A673 (cell line): Measurements from ENCODE around the gene ZMYM4. TPM values are rescaled to one million over a fixed set of nuclear protein-coding genes. Genes with fewer than 3 reads are reported as not detected.
A peak's percentile ranks its signal among the peaks of the same experiment; 100 is the strongest.
"Not testable (repeated sequence)": the region's sequence is repeated elsewhere in the genome, so short reads cannot be mapped to it uniquely, and the experiment has no call there.

Source experiments
- BruUV-seq: library from RNA; stranded (reverse); fragments of 400-500 nt; replicated peaks from 2 replicates; lab custom pipeline; 2021; lab: Mats Ljungman, UMichigan
- CTCF ChIA-PET: fragments of 300-600 bp; sonication (Branson Sonifier 250); formaldehyde crosslinking; loops from one replicate; lab custom pipeline; 2022; ENCODE audit warnings: antibody characterized with exemption; lab: Charles Lee
- POLR2A ChIA-PET: fragments of 300-600 bp; sonication (Branson Sonifier 250); formaldehyde crosslinking; loops from one replicate; lab custom pipeline; 2022; ENCODE audit warnings: antibody characterized with exemption; ENCODE audit not compliant: low non-redundant PET; lab: Charles Lee
- DNase-seq: peaks from one replicate; pipeline ENCODE4 v3.0.0-alpha.2; 2015; ENCODE audit warnings: low spot score
- H3K27ac ChIP-seq: fragments of 200-600 bp; sonication (generic); 2 replicates; pipeline ENCODE4 v1.5.1; 2016; ENCODE audit warnings: mixed run types, low read depth, mild to moderate bottlenecking, mixed read lengths, antibody characterized with exemption, low read length; ENCODE audit not compliant: poor library complexity, severe bottlenecking
- H3K27me3 ChIP-seq: fragments of 200-600 bp; sonication (generic); replicated peaks from 2 replicates; pipeline ENCODE4 v1.6.1; 2017; ENCODE audit warnings: mixed run types, low read depth, mild to moderate bottlenecking, mixed read lengths, antibody characterized with exemption, low read length; ENCODE audit not compliant: insufficient read depth, poor library complexity
- H3K36me3 ChIP-seq: fragments of 200-600 bp; sonication (generic); 2 replicates; pipeline ENCODE4 v1.6.1; 2016; ENCODE audit warnings: mixed run types, mild to moderate bottlenecking, mixed read lengths, antibody characterized with exemption, low read length; ENCODE audit not compliant: insufficient read depth, poor library complexity, severe bottlenecking
- H3K4me1 ChIP-seq: fragments of 200-600 bp; sonication (generic); 2 replicates; pipeline ENCODE4 v1.6.1; 2017; ENCODE audit warnings: mixed run types, mild to moderate bottlenecking, mixed read lengths, antibody characterized with exemption, low read length; ENCODE audit not compliant: insufficient read depth, poor library complexity, severe bottlenecking
- H3K4me3 ChIP-seq: fragments of 200-600 bp; sonication (generic); 2 replicates; pipeline ENCODE4 v1.5.1; 2016; ENCODE audit warnings: low read depth, mixed run types, mild to moderate bottlenecking, mixed read lengths, low read length; ENCODE audit not compliant: poor library complexity, severe bottlenecking
- H3K9me3 ChIP-seq: fragments of 200-600 bp; sonication (generic); 2 replicates; pipeline ENCODE4 v1.6.1; 2016; ENCODE audit warnings: mixed run types, low read depth, mild to moderate bottlenecking, mixed read lengths, antibody characterized with exemption, low read length; ENCODE audit not compliant: poor library complexity, severe bottlenecking
- EZH2 ChIP-seq: fragments of 200-600 bp; sonication (generic); IDR thresholded peaks from 2 replicates; pipeline ENCODE4 v1.6.1; 2017; ENCODE audit warnings: borderline replicate concordance, low read depth, mild to moderate bottlenecking, mixed read lengths, antibody characterized with exemption, low read length; ENCODE audit not compliant: poor library complexity, severe bottlenecking
- intact Hi-C: fragments of 100-400 bp; cut with micrococcal nuclease; formaldehyde crosslinking; loops from one replicate; pipeline ENCODE4 v1.10.0; 2022; ENCODE audit not compliant: unreplicated experiment
- total RNA-seq: library from RNA; stranded (reverse); gene quantifications from 2 replicates; pipeline ENCODE4 v1.2.3, GENCODE V29; 2021
- TF ChIP-seq, protein P1 (sequence below): fragments of 300-800, 200-600 bp; sonication (generic); conservative IDR thresholded peaks from 2 replicates; pipeline ENCODE4 v1.5.1; 2017; ENCODE audit warnings: low read depth, mild to moderate bottlenecking, antibody characterized with exemption, low read length, moderate library complexity, mixed read lengths

ZMYM4 gene
- total RNA-seq, 1 experiment from 2014 or later = 83.5 TPM

DNA sequence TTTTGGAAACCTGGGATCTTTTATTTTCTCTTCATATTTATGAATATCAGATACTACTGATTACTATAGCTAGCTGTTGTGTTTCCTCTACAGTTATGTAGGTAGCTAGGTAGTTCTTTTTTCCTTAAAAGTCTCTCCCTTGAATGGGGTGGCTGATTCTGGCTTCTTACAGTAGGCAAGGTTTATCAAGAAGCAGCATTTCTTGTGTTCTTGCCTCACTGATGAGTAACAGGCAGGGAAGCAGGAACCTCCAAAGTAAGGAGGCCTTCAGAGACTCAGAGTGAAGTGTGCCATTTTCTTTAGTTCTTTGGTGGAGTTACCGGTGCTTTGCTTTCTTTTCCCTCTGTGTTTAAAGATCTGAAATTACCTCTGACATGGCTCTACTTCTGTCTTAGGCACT, 56.0 kb downstream of the ZMYM4 start:
- Histone ChIP-seq H3K4me3 (no peak overlapping the region), H3K27me3 (no peaks in the 10 kb centered on the region), H3K4me1 (no peaks in the 10 kb centered on the region), H3K36me3 (no peaks in the 10 kb centered on the region), H3K27ac (no peak overlapping the region), H3K9me3 (no peaks in the 10 kb centered on the region)
- intact Hi-C loops = no loop called here
- TF ChIP-seq, protein P1, sequence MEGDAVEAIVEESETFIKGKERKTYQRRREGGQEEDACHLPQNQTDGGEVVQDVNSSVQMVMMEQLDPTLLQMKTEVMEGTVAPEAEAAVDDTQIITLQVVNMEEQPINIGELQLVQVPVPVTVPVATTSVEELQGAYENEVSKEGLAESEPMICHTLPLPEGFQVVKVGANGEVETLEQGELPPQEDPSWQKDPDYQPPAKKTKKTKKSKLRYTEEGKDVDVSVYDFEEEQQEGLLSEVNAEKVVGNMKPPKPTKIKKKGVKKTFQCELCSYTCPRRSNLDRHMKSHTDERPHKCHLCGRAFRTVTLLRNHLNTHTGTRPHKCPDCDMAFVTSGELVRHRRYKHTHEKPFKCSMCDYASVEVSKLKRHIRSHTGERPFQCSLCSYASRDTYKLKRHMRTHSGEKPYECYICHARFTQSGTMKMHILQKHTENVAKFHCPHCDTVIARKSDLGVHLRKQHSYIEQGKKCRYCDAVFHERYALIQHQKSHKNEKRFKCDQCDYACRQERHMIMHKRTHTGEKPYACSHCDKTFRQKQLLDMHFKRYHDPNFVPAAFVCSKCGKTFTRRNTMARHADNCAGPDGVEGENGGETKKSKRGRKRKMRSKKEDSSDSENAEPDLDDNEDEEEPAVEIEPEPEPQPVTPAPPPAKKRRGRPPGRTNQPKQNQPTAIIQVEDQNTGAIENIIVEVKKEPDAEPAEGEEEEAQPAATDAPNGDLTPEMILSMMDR = no peak
- no peak for TF ChIP-seq EZH2
- no TSS peak for BruUV-seq
- CTCF ChIA-PET = no interaction called here
- POLR2A ChIA-PET = no interaction called here
- DNase-seq = no peak

DNA sequence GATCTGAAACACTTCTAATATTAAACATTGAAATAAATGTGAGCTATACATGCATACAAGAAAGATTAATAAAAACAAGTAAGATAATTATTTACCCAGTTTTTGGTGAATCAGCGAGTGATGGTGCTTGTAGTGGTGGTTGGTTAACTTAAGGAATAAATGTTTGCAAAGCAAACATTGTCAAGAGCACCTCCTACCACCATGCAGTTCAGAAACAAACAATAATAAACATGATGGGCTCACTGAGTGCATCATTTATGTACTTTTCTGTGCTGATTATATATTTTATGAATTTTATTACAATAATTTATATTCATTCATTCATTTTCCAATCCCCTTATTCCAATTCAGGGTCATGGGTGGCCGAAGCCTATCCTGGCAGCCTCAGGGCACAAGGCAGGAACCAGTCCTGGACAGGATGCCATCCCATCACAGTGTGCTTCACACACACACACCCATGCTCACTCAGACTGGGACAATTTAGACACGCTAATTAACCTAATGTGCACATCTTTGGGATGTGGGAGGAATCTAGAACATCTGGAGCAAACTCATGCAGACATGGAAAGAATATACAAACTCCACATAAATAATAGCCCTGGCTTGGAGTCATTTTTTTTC, 57.8 kb downstream of the ZMYM4 start:
- no peak for DNase-seq
- Histone ChIP-seq H3K36me3 (no peaks in the 10 kb centered on the region), H3K4me3 (no peak overlapping the region), H3K27me3 (no peaks in the 10 kb centered on the region), H3K9me3 (no peaks in the 10 kb centered on the region), H3K27ac (no peak overlapping the region), H3K4me1 (no peaks in the 10 kb centered on the region)
- intact Hi-C loops = no loop called here
- ChIA-PET CTCF (no interaction called here), POLR2A (no interaction called here)
- no peak for TF ChIP-seq EZH2
- TF ChIP-seq, protein P1 = no peak
- TSS peak; percentile 9 for BruUV-seq

GRCh38 chr1:35331618-35332017, 63.1 kb downstream of the ZMYM4 start:
- POLR2A ChIA-PET, BruUV-seq, H3K9me3 ChIP-seq, H3K4me3 ChIP-seq, H3K27me3 ChIP-seq, H3K27ac ChIP-seq, H3K36me3 ChIP-seq, DNase-seq, CTCF ChIA-PET, H3K4me1 ChIP-seq, intact Hi-C loops: not testable (repeated sequence)

DNA sequence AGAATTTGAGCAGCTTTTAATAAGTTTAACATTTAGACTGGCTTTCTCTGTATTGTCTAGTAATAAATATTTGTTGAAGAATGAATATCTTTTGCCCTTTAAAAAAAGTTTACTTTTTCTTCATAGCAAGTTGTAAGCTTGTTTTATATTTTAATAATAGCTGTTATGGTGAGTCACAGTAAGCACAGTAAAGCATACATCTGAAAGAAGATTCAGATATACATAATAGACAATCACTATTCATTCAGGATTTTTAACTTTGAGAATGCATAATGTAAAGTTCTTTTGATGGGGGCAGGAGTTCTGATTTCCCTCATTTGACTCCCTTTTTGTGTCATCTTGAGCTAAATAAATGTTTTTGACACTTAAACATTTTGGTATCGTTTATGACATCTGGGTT, 66.0 kb downstream of the ZMYM4 start:
- no peaks in the 10 kb centered on the region for H3K9me3 ChIP-seq
- TF ChIP-seq, protein P1 = no peak
- TF ChIP-seq EZH2 = no peak
- CTCF ChIA-PET = no interaction called here
- no peaks in the 10 kb centered on the region for H3K27me3 ChIP-seq
- H3K27ac ChIP-seq = no peak overlapping the region
- no peak overlapping the region for H3K4me3 ChIP-seq
- H3K36me3 ChIP-seq = peaks cover 3% of the 10 kb centered on the region
- no peaks in the 10 kb centered on the region for H3K4me1 ChIP-seq
- intact Hi-C loops = no loop called here
- POLR2A ChIA-PET = no interaction called here
- BruUV-seq = no TSS peak
- DNase-seq = no peak
